HCT116 (cell line): ENCODE measurements around the gene NPIPA5.
"Not testable (repeated sequence)": the region's sequence is repeated elsewhere in the genome, so short reads cannot be mapped to it uniquely, and the experiment has no call there.

ENCODE experiments used
- EZH2 ChIP-seq: fragments of 200-600 bp; sonication (generic); IDR thresholded peaks from 2 replicates; pipeline ENCODE4 v1.6.1; 2017; ENCODE audit warnings: antibody characterized with exemption, mixed run types
- POLR2A ChIP-seq: IDR thresholded peaks from 2 replicates; pipeline ENCODE4 v1.7.0; 2011; ENCODE audit warnings: borderline replicate concordance; ENCODE audit not compliant: insufficient read depth, insufficient read length; ENCODE audit errors: extremely low read depth
- TF ChIP-seq, protein P1 (sequence below), 3 experiments: fragments of 200-600 bp in 1 of 3; sonication (generic) in 1 of 3; IDR thresholded peaks in 2 of 3; conservative IDR thresholded peaks in 1 of 3; 2 replicates each; pipeline ENCODE4 v1.5.1; 2012 to 2017; ENCODE audit warnings: low read depth in 2 of 3, low read length in 2 of 3, antibody characterized with exemption in 1 of 3, borderline replicate concordance in 1 of 3, control low read depth in 1 of 3, mild to moderate bottlenecking in 1 of 3, mixed read lengths in 1 of 3, mixed run types in 1 of 3, moderate library complexity in 1 of 3; ENCODE audit not compliant: insufficient read depth in 1 of 3

- TF ChIP-seq, protein P1, sequence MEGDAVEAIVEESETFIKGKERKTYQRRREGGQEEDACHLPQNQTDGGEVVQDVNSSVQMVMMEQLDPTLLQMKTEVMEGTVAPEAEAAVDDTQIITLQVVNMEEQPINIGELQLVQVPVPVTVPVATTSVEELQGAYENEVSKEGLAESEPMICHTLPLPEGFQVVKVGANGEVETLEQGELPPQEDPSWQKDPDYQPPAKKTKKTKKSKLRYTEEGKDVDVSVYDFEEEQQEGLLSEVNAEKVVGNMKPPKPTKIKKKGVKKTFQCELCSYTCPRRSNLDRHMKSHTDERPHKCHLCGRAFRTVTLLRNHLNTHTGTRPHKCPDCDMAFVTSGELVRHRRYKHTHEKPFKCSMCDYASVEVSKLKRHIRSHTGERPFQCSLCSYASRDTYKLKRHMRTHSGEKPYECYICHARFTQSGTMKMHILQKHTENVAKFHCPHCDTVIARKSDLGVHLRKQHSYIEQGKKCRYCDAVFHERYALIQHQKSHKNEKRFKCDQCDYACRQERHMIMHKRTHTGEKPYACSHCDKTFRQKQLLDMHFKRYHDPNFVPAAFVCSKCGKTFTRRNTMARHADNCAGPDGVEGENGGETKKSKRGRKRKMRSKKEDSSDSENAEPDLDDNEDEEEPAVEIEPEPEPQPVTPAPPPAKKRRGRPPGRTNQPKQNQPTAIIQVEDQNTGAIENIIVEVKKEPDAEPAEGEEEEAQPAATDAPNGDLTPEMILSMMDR (IDR thresholded peaks at IDR 0.05 in 2 of 3, conservative IDR thresholded peaks at IDR 0.05 in 1 of 3; ENCODE audit: borderline replicate concordance in 1 of 3, insufficient read depth in 1 of 3, low read depth in 2 of 3, low read length in 2 of 3), result not testable (repeated sequence)
- TF ChIP-seq EZH2, POLR2A: not testable (repeated sequence)
Observed at GRCh38 chr16:15409476-15409875, 31.4 kb upstream of the NPIPA5 start.
